HCT116 (cell line): Measurements from ENCODE around the gene HAP1. TPM values are rescaled to one million over a fixed set of nuclear protein-coding genes. Genes with fewer than 3 reads are reported as not detected.

Experiments used
- ATAC-seq: fragments of 200-7000 bp; cut with Tn5 transposase; 2 replicates; pipeline ENCODE4 v1.9.1; 2020; ENCODE audit warnings: mild to moderate bottlenecking, moderate library complexity
- BruUV-seq: library from RNA; stranded (reverse); fragments of 400-500 nt; replicated peaks from 2 replicates; lab custom pipeline; 2021; lab: Mats Ljungman, UMichigan
- CTCF ChIA-PET: fragments of 300-600 bp; sonication (Branson Sonifier 250); formaldehyde crosslinking; loops from one replicate; lab custom pipeline; 2021; ENCODE audit warnings: antibody characterized with exemption; lab: Charles Lee
- POLR2A ChIA-PET: fragments of 300-600, 350-600 bp; sonication (Branson Sonifier 250); formaldehyde crosslinking; loops from one replicate; lab custom pipeline; 2021; ENCODE audit warnings: antibody characterized with exemption; lab: Charles Lee
- RAD21 ChIA-PET, 2 experiments: fragments of 300-600 bp; sonication (Branson Sonifier 250); formaldehyde crosslinking; loops; one replicate each; lab custom pipeline; 2023; ENCODE audit warnings: low total read pairs in 2 of 2; ENCODE audit not compliant: uncharacterized antibody in 2 of 2, unreplicated experiment in 2 of 2, low non-redundant PET in 1 of 2; lab: Charles Lee
- DNase-seq: peaks from one replicate; pipeline ENCODE4 v3.0.0-alpha.2; 2010; ENCODE audit warnings: low read depth, low spot score
- H2AFZ ChIP-seq: fragments of 200-600 bp; shearing (Covaris generic), sonication (generic); 2 replicates; pipeline ENCODE4 v1.6.1; 2017; ENCODE audit warnings: low read depth, mixed run types, mixed read lengths, antibody characterized with exemption, low read length; ENCODE audit not compliant: poor library complexity, severe bottlenecking
- H3K27ac ChIP-seq: 2 replicates; pipeline ENCODE4 v1.5.1; 2012; ENCODE audit warnings: low read depth, low read length
- H3K27me3 ChIP-seq: fragments of 200-600 bp; sonication (generic); 2 replicates; pipeline ENCODE4 v1.6.1; 2016; ENCODE audit warnings: mixed run types, low read length, mixed read lengths; ENCODE audit not compliant: insufficient read depth
- H3K36me3 ChIP-seq, 2 experiments: fragments of 200-500 bp in 1 of 2; fragments of 200-600 bp in 1 of 2; sonication (Bioruptor generic) in 1 of 2; sonication (generic) in 1 of 2; 2 replicates each; pipeline versions ENCODE4 v1.5.1 to v1.6.1; 2014 to 2016; ENCODE audit warnings: low read length in 2 of 2, inconsistent platforms in 1 of 2, mixed read lengths in 1 of 2, mixed run types in 1 of 2; ENCODE audit not compliant: insufficient read depth in 2 of 2, control insufficient read depth in 1 of 2
- H3K4me1 ChIP-seq, 2 experiments: fragments of 200-600 bp in 1 of 2; sonication (generic) in 1 of 2; 2 replicates each; pipeline versions ENCODE4 v1.5.1 to v1.6.1; 2012 to 2017; ENCODE audit warnings: low read length in 2 of 2, inconsistent platforms in 1 of 2, mild to moderate bottlenecking in 1 of 2, mixed read lengths in 1 of 2, mixed run types in 1 of 2, moderate library complexity in 1 of 2; ENCODE audit not compliant: insufficient read depth in 2 of 2, control insufficient read depth in 1 of 2
- H3K4me2 ChIP-seq: fragments of 200-600 bp; sonication (generic); 2 replicates; pipeline ENCODE4 v1.6.1; 2017; ENCODE audit warnings: mixed run types, low read length, mixed read lengths
- H3K4me3 ChIP-seq, 2 experiments: fragments of 200-600 bp in 1 of 2; sonication (generic) in 1 of 2; replicated peaks in 1 of 2; 2 replicates each; pipeline ENCODE4 v1.5.1; 2011 to 2016; ENCODE audit warnings: low read length in 2 of 2, control low read depth in 1 of 2, low read depth in 1 of 2, mild to moderate bottlenecking in 1 of 2, mixed read lengths in 1 of 2, mixed run types in 1 of 2
- H3K79me2 ChIP-seq: fragments of 200-600 bp; sonication (generic); 2 replicates; pipeline ENCODE4 v1.6.1; 2017; ENCODE audit warnings: mild to moderate bottlenecking, mixed run types, low read length, moderate library complexity, mixed read lengths; ENCODE audit not compliant: insufficient read depth
- H3K9ac ChIP-seq: fragments of 200-600 bp; sonication (generic); 2 replicates; pipeline ENCODE4 v1.6.1; 2016; ENCODE audit warnings: low read length, mixed read lengths
- H3K9me2 ChIP-seq: fragments of 200-600 bp; sonication (generic), shearing (Covaris generic); 2 replicates; pipeline ENCODE4 v1.6.1; 2017; ENCODE audit warnings: mixed run types, mild to moderate bottlenecking, moderate library complexity; ENCODE audit not compliant: insufficient read depth
- H3K9me3 ChIP-seq, 2 experiments: fragments of 200-500 bp in 1 of 2; fragments of 200-600 bp in 1 of 2; sonication (Bioruptor generic) in 1 of 2; sonication (generic) in 1 of 2; 2 replicates each; pipeline ENCODE4 v1.6.1; 2014 to 2017; ENCODE audit warnings: low read length in 2 of 2, mixed read lengths in 2 of 2, inconsistent platforms in 1 of 2, low read depth in 1 of 2, mild to moderate bottlenecking in 1 of 2, mixed run types in 1 of 2, moderate library complexity in 1 of 2; ENCODE audit not compliant: control insufficient read depth in 1 of 2, insufficient read depth in 1 of 2
- H4K20me1 ChIP-seq: fragments of 200-600 bp; sonication (generic), shearing (Covaris generic); 2 replicates; pipeline ENCODE4 v1.6.1; 2017; ENCODE audit warnings: mixed run types, mild to moderate bottlenecking, moderate library complexity; ENCODE audit not compliant: insufficient read depth
- CBX3 ChIP-seq: IDR thresholded peaks from 2 replicates; pipeline ENCODE4 v1.6.1; 2012; ENCODE audit warnings: low read depth
- CTCF ChIP-seq, 3 experiments: fragments of 200-600 bp in 1 of 3; sonication (generic) in 1 of 3; IDR thresholded peaks in 2 of 3; conservative IDR thresholded peaks in 1 of 3; 2 replicates each; pipeline ENCODE4 v1.5.1; 2012 to 2017; ENCODE audit warnings: low read depth in 2 of 3, low read length in 2 of 3, antibody characterized with exemption in 1 of 3, borderline replicate concordance in 1 of 3, control low read depth in 1 of 3, mild to moderate bottlenecking in 1 of 3, mixed read lengths in 1 of 3, mixed run types in 1 of 3, moderate library complexity in 1 of 3; ENCODE audit not compliant: insufficient read depth in 1 of 3
- EGR1 ChIP-seq: IDR thresholded peaks from 2 replicates; pipeline ENCODE4 v1.6.1; 2012; ENCODE audit warnings: low read depth
- ELF1 ChIP-seq: IDR thresholded peaks from 2 replicates; pipeline ENCODE4 v1.6.1; 2012; ENCODE audit warnings: low read depth, borderline replicate concordance
- EZH2phosphoT487 ChIP-seq: fragments of 200-600 bp; IDR thresholded peaks from 2 replicates; pipeline ENCODE4 v1.6.1; 2018; ENCODE audit warnings: antibody characterized with exemption, borderline replicate concordance
- FOSL1 ChIP-seq: IDR thresholded peaks from 2 replicates; pipeline ENCODE4 v1.6.1; 2012; ENCODE audit warnings: low read depth
- JUND ChIP-seq: IDR thresholded peaks from 2 replicates; pipeline ENCODE4 v1.6.1; 2012
- POLR2A ChIP-seq: IDR thresholded peaks from 2 replicates; pipeline ENCODE4 v1.7.0; 2011; ENCODE audit warnings: borderline replicate concordance; ENCODE audit not compliant: insufficient read depth, insufficient read length; ENCODE audit errors: extremely low read depth
- POLR2AphosphoS5 ChIP-seq: IDR thresholded peaks from 2 replicates; pipeline ENCODE4 v1.6.1; 2011; ENCODE audit warnings: mild to moderate bottlenecking, low read depth, low read length, moderate library complexity
- RAD21 ChIP-seq: IDR thresholded peaks from 2 replicates; pipeline ENCODE4 v1.6.1; 2012; ENCODE audit warnings: low read depth, mild to moderate bottlenecking
- SRF ChIP-seq: IDR thresholded peaks from 2 replicates; pipeline ENCODE4 v1.6.1; 2012; ENCODE audit warnings: low read depth
- YY1 ChIP-seq: IDR thresholded peaks from 2 replicates; pipeline ENCODE4 v1.6.1; 2011; ENCODE audit warnings: low read length, low read depth, moderate library complexity, mild to moderate bottlenecking; ENCODE audit not compliant: insufficient replicate concordance; ENCODE audit errors: extremely low read depth
- ZFX ChIP-seq: fragments of 450-650 bp; IDR thresholded peaks from 2 replicates; pipeline ENCODE4 v1.6.1; 2017
- intact Hi-C: fragments of 100-400 bp; cut with micrococcal nuclease; formaldehyde crosslinking; loops from 2 replicates; pipeline ENCODE4 v1.10.0; 2022
- total RNA-seq: library from RNA; stranded (reverse); gene quantifications from one replicate; pipeline ENCODE4 v1.2.1, GENCODE V29; 2021; ENCODE audit not compliant: unreplicated experiment
- TF ChIP-seq, protein P1 (sequence below): IDR thresholded peaks from 2 replicates; pipeline ENCODE4 v1.6.1; 2012; ENCODE audit warnings: low read depth

The HAP1 gene
- total RNA-seq, 1 experiment from 2014 or later: 3.4 TPM

DNA sequence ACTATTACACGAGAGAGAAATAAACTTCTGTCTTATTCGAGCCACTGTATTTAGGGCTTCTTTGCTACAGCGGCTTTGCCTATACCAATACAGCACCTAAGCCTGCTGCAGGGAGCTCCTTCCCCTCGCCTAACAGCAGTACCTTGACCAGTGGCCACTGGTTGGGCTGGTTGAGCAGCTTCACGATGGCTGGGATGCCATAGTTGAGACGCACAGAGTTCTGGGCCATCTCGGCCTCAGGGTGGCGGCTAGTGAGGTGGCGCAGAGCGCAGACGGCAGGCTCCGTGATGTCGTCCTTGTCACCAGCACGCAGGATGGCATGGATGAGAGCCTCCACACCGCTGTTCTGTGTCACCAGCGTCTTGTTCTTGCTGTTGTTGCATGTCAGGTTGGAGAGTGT, 28.4 kb upstream of the HAP1 start (continued):
- no peak for TF ChIP-seq POLR2AphosphoS5
- TF ChIP-seq, all 23 proteins: peak for 0

GRCh38 chr17:41762391-41762790, 27.9 kb upstream of the HAP1 start:
- BruUV-seq: TSS peak; percentile 26
- Histone ChIP-seq H3K9ac (no peak overlapping the region), H3K4me1 (no peaks in the 10 kb centered on the region), H3K4me2 (no peak overlapping the region), H3K9me2 (no peaks in the 10 kb centered on the region), H2AFZ (no peak overlapping the region), H3K27me3 (no peaks in the 10 kb centered on the region), H3K27ac (no peak overlapping the region), H3K36me3 (peaks cover 53 to 68% of the 10 kb centered on the region in 2 experiments), H4K20me1 (no peaks in the 10 kb centered on the region), H3K79me2 (no peaks in the 10 kb centered on the region), H3K9me3 (no peaks in the 10 kb centered on the region), H3K4me3 (no peak overlapping the region)
- ATAC-seq (no peak), DNase-seq (no peak)
- intact Hi-C loops: no loop called here
- POLR2A ChIA-PET: no interaction called here
- CTCF ChIA-PET: no interaction called here
- RAD21 ChIA-PET: no interaction called here
- no peak for TF ChIP-seq POLR2A
- no peak for TF ChIP-seq SRF
- TF ChIP-seq EGR1: no peak
- TF ChIP-seq, protein P1, sequence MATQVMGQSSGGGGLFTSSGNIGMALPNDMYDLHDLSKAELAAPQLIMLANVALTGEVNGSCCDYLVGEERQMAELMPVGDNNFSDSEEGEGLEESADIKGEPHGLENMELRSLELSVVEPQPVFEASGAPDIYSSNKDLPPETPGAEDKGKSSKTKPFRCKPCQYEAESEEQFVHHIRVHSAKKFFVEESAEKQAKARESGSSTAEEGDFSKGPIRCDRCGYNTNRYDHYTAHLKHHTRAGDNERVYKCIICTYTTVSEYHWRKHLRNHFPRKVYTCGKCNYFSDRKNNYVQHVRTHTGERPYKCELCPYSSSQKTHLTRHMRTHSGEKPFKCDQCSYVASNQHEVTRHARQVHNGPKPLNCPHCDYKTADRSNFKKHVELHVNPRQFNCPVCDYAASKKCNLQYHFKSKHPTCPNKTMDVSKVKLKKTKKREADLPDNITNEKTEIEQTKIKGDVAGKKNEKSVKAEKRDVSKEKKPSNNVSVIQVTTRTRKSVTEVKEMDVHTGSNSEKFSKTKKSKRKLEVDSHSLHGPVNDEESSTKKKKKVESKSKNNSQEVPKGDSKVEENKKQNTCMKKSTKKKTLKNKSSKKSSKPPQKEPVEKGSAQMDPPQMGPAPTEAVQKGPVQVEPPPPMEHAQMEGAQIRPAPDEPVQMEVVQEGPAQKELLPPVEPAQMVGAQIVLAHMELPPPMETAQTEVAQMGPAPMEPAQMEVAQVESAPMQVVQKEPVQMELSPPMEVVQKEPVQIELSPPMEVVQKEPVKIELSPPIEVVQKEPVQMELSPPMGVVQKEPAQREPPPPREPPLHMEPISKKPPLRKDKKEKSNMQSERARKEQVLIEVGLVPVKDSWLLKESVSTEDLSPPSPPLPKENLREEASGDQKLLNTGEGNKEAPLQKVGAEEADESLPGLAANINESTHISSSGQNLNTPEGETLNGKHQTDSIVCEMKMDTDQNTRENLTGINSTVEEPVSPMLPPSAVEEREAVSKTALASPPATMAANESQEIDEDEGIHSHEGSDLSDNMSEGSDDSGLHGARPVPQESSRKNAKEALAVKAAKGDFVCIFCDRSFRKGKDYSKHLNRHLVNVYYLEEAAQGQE: no peak
- TF ChIP-seq FOSL1: no peak
- no peak for TF ChIP-seq CBX3
- TF ChIP-seq CTCF (IDR thresholded peaks at IDR 0.05 in 2 of 3, conservative IDR thresholded peaks at IDR 0.05 in 1 of 3; ENCODE audit: borderline replicate concordance in 1 of 3, insufficient read depth in 1 of 3, low read depth in 2 of 3, low read length in 2 of 3): no peak
- TF ChIP-seq YY1: no peak
- TF ChIP-seq EZH2phosphoT487: no peak
- no peak for TF ChIP-seq POLR2AphosphoS5
- no peak for TF ChIP-seq ZFX
- no peak for TF ChIP-seq RAD21
- TF ChIP-seq JUND: no peak
- TF ChIP-seq ELF1: no peak
- TF ChIP-seq, all 23 proteins: peak for 0
